Omental fat pad (tissue), 4 donors: Measurements from ENCODE around the gene ADGB. TPM values are rescaled to one million over a fixed set of nuclear protein-coding genes. Genes with fewer than 3 reads are reported as not detected.

ENCODE experiments used
- ATAC-seq: fragments of 150-250 bp; one replicate; pipeline ENCODE4 v1.9.1; 2016; ENCODE audit warnings: mild to moderate bottlenecking, moderate library complexity; ENCODE audit not compliant: low FRiP score
- DNase-seq: peaks from one replicate; pipeline ENCODE4 v3.0.0-alpha.2; 2019; ENCODE audit warnings: low spot score
- CTCF ChIP-seq, 3 donors: fragments of 450-650 bp; IDR thresholded peaks; one replicate each; pipeline ENCODE4 v1.5.1; 2016 to 2017; ENCODE audit warnings: antibody characterized with exemption in 3 of 3, mild to moderate bottlenecking in 3 of 3, moderate library complexity in 2 of 3
- total RNA-seq, 4 donors: library from RNA; depleted of rRNA; stranded (reverse); fragments of >200 nt; gene quantifications; one replicate each; pipeline ENCODE4 v1.1.0, GENCODE V29; 2016

The ADGB gene
- total RNA-seq, 4 donors from 2014 or later: not detected

- DNase-seq: no peak
- TF ChIP-seq CTCF (IDR thresholded peaks at IDR 0.05): no peak
- no peak for ATAC-seq
Measured at GRCh38 chr6:146819596-146820320, 221.0 kb downstream of the ADGB start.

GRCh38 chr6:146827216-146827928 is 228.6 kb downstream of the ADGB start:
- ATAC-seq (no peak), DNase-seq (no peak)
- TF ChIP-seq CTCF (IDR thresholded peaks at IDR 0.05): no peak

GRCh38 chr6:146829792-146830565 is 231.2 kb downstream of the ADGB start:
- DNase-seq (no peak), ATAC-seq (no peak)
- no peak for TF ChIP-seq CTCF (IDR thresholded peaks at IDR 0.05)

GRCh38 chr6:146833157-146833556 is 234.4 kb downstream of the ADGB start:
- no peak for TF ChIP-seq CTCF (IDR thresholded peaks at IDR 0.05)
- no peak for DNase-seq

GRCh38 chr6:146840216-146840615 is 241.4 kb downstream of the ADGB start:
- ATAC-seq (no peak), DNase-seq (no peak)
- TF ChIP-seq CTCF (IDR thresholded peaks at IDR 0.05): no peak

More at GRCh38 chr6:146833157-146833556, 234.4 kb downstream of the ADGB start:
- no peak for ATAC-seq

GRCh38 chr6:146840641-146841040 is 241.9 kb downstream of the ADGB start:
- ATAC-seq (no peak), DNase-seq (no peak)
- TF ChIP-seq CTCF (IDR thresholded peaks at IDR 0.05): no peak
